8988T (cell line): ENCODE data around the gene UBE2Q1.

ENCODE experiments used
- DNase-seq: peaks from one replicate; pipeline ENCODE4 v3.0.0; 2011

Gene UBE2Q1

GRCh38 chr1:154501423-154502065, 56.9 kb downstream of the UBE2Q1 start:
- DNase-seq = no peak

- DNase-seq = no peak
Observed at GRCh38 chr1:154500533-154500932, 57.9 kb downstream of the UBE2Q1 start.

GRCh38 chr1:154499446-154499845, 59.0 kb downstream of the UBE2Q1 start:
- no peak for DNase-seq
